ENCODE measurements around the gene ITPKC.

ITPKC gene

DNA sequence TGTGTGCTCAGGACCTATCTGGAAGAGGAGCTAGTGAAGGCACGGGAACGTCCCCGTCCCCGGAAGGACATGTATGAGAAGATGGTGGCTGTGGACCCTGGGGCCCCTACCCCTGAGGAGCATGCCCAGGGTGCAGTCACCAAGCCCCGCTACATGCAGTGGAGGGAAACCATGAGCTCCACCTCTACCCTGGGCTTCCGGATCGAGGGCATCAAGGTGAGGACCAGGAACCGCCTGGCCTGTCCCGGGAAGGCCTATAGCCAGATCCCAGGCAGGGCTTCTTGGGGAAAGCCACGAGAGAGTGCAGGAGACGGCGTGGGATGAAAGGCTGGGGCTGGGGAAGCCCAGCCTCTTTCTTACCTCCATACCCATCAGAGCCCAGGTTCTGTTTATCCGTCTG, 16.2 kb downstream of the ITPKC start:
- TF ChIP-seq, protein P1, sequence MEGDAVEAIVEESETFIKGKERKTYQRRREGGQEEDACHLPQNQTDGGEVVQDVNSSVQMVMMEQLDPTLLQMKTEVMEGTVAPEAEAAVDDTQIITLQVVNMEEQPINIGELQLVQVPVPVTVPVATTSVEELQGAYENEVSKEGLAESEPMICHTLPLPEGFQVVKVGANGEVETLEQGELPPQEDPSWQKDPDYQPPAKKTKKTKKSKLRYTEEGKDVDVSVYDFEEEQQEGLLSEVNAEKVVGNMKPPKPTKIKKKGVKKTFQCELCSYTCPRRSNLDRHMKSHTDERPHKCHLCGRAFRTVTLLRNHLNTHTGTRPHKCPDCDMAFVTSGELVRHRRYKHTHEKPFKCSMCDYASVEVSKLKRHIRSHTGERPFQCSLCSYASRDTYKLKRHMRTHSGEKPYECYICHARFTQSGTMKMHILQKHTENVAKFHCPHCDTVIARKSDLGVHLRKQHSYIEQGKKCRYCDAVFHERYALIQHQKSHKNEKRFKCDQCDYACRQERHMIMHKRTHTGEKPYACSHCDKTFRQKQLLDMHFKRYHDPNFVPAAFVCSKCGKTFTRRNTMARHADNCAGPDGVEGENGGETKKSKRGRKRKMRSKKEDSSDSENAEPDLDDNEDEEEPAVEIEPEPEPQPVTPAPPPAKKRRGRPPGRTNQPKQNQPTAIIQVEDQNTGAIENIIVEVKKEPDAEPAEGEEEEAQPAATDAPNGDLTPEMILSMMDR (conservative IDR thresholded peaks at IDR 0.05; ENCODE audit: low read depth, low read length): no peak
- no peak for DNase-seq (ENCODE audit: low read depth)
- H3K4me3 ChIP-seq (ENCODE audit: low read length): no peak overlapping the region

- DNase-seq (ENCODE audit: low read depth): no peak
- no peak overlapping the region for H3K4me3 ChIP-seq (ENCODE audit: low read length)
- TF ChIP-seq, protein P1 (conservative IDR thresholded peaks at IDR 0.05; ENCODE audit: low read depth, low read length): no peak
Observed at GRCh38 chr19:40735013-40735771, 18.3 kb downstream of the ITPKC start.

- no peak for DNase-seq (ENCODE audit: low read depth)
- no peak overlapping the region for H3K4me3 ChIP-seq (ENCODE audit: low read length)
- TF ChIP-seq, protein P1 (conservative IDR thresholded peaks at IDR 0.05; ENCODE audit: low read depth, low read length): no peak
Observed at GRCh38 chr19:40736661-40737060, 19.7 kb downstream of the ITPKC start.

DNA sequence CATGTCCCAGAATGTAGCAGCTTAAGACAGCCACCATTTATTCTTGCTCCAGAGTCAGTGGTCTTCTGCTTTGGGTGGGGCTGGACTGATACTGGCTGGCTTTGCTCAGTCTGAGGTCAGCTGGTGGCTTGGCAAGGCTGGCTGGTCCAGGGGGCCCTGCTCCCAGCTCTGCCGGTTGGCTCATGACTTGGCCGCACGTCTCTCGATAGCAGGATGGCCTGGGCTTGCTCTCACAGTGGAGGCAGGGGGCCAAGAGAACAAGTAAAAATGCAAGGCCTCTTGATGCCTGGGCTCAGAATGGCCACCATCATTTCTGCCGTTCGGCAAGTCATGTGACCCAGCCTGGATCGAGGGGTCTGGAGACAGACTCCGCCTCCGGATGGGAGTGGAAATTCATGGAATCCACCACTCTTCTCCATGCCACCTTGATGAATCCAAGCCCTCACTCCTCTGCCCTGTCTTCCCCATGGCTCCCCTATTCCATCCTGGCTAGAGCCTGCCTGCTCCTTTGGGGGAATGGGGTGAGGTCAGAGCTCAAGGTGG, 20.3 kb downstream of the ITPKC start:
- no peak for DNase-seq (ENCODE audit: low read depth)
- TF ChIP-seq, protein P1 (conservative IDR thresholded peaks at IDR 0.05; ENCODE audit: low read depth, low read length): no peak
- no peak overlapping the region for H3K4me3 ChIP-seq (ENCODE audit: low read length)

GRCh38 chr19:40739030-40739839, 22.3 kb downstream of the ITPKC start:
- DNase-seq (ENCODE audit: low read depth): no peak
- TF ChIP-seq, protein P1 (conservative IDR thresholded peaks at IDR 0.05; ENCODE audit: low read depth, low read length): no peak
- no peak overlapping the region for H3K4me3 ChIP-seq (ENCODE audit: low read length)

- TF ChIP-seq, protein P1 (conservative IDR thresholded peaks at IDR 0.05; ENCODE audit: low read depth, low read length): no peak
- no peak for DNase-seq (ENCODE audit: low read depth)
- no peak overlapping the region for H3K4me3 ChIP-seq (ENCODE audit: low read length)
Observed at GRCh38 chr19:40739871-40740703, 23.2 kb downstream of the ITPKC start.
